MV-4-11 (cell line): ENCODE results near the gene TRERF1.
"Not testable (repeated sequence)": the region's sequence is repeated elsewhere in the genome, so short reads cannot be mapped to it uniquely, and the experiment has no call there.

ENCODE experiments used
- DNase-seq: peaks from one replicate; lab custom pipeline; 2025; lab: John Stamatoyannopoulos, UW

Gene TRERF1, protein sequence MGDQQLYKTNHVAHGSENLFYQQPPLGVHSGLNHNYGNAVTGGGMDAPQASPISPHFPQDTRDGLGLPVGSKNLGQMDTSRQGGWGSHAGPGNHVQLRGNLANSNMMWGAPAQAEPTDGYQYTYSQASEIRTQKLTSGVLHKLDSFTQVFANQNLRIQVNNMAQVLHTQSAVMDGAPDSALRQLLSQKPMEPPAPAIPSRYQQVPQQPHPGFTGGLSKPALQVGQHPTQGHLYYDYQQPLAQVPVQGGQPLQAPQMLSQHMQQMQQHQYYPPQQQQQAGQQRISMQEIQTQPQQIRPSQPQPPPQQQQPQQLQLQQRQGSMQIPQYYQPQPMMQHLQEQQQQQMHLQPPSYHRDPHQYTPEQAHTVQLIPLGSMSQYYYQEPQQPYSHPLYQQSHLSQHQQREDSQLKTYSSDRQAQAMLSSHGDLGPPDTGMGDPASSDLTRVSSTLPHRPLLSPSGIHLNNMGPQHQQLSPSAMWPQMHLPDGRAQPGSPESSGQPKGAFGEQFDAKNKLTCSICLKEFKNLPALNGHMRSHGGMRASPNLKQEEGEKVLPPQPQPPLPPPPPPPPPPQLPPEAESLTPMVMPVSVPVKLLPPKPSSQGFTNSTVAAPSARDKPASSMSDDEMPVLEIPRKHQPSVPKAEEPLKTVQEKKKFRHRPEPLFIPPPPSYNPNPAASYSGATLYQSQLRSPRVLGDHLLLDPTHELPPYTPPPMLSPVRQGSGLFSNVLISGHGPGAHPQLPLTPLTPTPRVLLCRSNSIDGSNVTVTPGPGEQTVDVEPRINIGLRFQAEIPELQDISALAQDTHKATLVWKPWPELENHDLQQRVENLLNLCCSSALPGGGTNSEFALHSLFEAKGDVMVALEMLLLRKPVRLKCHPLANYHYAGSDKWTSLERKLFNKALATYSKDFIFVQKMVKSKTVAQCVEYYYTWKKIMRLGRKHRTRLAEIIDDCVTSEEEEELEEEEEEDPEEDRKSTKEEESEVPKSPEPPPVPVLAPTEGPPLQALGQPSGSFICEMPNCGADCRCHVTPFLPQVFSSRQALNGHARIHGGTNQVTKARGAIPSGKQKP (N-terminal part only)

GRCh38 chr6:42451333-42452170 is at the start of gene TRERF1:
TRERF1 (minus strand) TSS chr6:42451926; CDS start chr6:42269590, 182,336 bp downstream.
- peak; percentile 66 for DNase-seq

GRCh38 chr6:42498473-42499128 is 46.9 kb upstream of the TRERF1 start:
- DNase-seq, result no peak

DNA sequence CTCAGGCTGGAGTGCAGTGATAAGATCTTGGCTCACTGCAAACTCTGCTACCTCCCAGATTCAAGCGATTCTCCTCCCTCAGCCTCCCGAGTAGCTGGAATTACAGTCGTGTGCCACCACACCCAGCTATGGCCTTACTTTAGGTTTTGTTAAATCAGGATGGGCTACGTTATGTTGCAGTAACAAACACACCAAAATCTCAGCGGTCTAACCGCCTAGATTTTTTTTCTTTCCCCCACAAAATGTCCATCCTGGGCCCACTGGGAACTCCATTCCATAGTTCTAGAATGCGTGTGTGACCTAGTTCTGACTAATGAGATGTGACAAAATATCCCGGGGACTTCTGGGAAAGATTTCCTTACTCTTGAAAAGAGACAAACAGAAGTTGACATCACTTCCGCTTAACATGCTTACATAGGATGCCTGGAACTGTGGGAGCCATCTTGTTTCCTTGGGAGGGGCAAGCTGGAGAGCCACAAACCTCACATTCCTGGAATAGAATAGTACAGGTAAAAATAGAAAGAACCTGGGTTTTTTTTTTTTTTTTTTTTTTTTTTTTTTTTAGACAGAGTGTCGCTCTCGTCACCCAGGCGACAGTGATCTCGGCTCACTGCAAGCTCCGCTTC is 42.3 kb upstream of the TRERF1 start:
- DNase-seq, result no peak

DNA sequence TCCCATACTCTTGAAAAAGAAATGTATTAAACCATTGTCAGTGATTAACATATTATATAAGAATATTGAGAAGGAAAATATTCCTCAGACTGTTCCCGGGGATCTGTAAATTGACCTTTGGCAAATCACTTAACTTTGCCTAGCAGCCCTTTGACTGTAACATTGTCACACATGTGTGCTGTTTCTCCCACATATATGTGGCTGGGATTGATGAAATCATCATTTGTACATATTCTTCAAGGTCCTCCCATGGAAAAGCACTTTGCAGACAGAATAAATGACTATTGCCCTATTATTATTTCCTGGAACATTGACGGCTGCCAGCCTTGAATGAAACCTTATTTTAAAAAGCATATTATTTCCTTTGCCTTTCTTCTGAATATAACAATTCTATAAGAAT is 36.4 kb upstream of the TRERF1 start:
- no peak for DNase-seq

DNA sequence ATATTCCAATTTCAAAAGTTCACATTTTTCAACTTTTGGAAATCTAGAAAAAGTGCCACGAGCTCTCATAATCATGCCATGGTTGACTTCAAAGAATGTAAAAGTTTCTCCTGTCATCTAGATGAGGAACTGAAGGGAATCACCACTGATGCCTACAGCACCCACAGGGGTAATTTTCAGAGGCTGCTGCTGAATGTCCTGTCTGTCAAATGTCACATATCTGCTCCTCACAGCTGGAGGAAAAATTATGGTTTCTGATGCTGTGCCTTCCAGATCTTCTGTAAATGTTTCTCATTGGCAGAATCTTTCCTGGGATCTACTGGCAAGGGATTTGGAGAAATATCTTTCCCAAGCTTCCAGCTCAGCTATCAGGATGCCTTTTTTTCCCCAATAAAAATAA is 32.5 kb upstream of the TRERF1 start:
- DNase-seq, result no peak

DNA sequence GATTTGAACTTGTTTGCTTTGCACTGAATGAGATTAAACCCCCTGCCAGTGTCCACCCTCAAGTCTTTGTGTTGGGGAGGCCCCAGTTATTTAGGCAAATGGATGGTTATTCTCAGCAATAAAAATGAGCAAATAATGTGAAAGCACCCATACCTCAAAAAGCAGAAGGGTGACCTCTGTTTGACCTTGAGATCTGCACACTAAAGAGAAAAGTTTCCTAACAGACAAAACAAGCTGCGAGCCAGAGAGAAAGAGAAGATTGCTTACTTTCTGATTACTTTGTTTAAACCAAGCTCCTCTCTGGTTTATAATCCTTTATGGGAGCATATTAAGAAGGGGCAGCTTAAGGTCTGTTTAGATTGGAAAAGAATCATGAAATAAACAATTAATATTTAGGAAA is 30.4 kb upstream of the TRERF1 start:
- DNase-seq, result peak; percentile 19

GRCh38 chr6:42471714-42472113 is 20.0 kb upstream of the TRERF1 start:
- DNase-seq, result no peak

GRCh38 chr6:42471142-42471541 is 19.4 kb upstream of the TRERF1 start:
- DNase-seq, result no peak

DNA sequence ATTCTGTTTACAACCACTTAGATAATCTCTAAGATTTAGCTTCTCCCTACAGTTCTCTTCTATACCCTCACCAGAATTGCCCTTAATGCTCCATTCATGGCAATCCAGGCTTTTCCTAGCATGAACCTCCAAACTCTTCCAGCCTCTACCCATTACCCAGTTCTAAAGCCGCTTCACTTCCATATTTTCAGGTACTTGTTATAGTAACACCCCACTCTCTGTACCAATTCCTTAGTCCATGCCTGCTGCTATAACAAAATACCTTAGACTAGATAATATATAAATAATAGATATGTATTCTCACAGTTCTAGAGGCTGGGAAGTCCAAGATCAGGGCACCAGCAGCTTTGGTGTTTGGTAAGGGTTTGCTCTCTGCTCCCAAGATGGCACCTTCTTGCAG is 16.5 kb upstream of the TRERF1 start:
- no peak for DNase-seq

DNA sequence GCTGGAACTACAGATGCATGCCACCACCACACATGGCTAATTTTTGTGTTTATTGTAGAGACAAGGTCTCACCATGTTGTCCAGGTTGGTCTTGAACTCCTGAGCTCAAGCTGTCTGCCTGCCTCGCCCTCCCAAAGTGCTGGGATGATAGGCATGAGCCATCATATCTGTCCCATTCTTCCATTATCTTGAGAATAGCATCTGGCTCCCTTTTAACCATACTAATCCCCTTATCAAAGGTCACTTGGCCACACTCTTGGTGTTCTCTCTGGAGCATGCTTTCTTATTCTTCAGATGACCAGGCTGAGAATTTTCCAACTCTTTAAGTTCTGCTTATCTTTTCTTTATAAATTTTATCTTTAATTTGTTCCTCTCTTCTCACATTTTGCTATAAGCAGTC is 15.9 kb upstream of the TRERF1 start:
- DNase-seq, result no peak

DNA sequence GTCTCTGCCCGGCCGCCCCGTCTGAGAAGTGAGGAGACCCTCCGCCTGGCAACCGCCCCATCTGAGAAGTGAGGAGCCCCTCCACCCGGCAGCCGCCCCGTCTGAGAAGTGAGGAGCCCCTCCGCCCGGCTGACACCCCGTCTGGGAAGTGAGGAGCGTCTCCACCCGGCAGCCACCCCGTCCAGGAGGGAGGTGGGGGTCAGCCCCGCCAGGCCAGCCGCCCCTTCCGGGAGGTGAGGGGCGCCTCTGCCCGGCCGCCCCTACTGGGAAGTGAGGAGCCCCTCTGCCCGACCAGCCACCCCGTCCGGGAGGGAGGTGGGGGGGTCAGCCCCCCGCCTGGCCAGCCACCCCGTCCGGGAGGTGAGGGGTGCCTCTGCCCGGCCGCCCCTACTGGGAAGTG is 14.7 kb upstream of the TRERF1 start:
- DNase-seq, result not testable (repeated sequence)

- DNase-seq, result no peak
Measured at GRCh38 chr6:42462474-42462972, 10.8 kb upstream of the TRERF1 start.

DNA sequence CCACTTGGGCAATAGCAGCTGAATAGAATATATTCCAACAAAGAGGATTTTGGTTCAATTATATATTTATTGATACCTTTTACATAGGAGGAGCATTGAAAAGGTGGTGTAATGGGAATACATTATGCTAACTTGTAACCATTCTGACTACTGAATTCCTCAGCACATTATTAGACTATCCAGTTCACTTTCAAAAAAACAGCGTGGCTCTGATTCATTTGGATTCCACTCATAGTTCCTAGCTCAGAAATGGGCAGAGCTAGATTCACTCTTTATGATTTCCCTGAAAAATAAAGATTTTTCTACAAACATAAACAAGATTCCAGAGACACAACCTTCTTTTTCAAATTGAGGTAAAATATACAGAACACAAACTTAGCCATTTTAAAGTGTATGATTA is 9.2 kb upstream of the TRERF1 start:
- no peak for DNase-seq

GRCh38 chr6:42459888-42460287 is 8.2 kb upstream of the TRERF1 start:
- DNase-seq, result no peak

DNA sequence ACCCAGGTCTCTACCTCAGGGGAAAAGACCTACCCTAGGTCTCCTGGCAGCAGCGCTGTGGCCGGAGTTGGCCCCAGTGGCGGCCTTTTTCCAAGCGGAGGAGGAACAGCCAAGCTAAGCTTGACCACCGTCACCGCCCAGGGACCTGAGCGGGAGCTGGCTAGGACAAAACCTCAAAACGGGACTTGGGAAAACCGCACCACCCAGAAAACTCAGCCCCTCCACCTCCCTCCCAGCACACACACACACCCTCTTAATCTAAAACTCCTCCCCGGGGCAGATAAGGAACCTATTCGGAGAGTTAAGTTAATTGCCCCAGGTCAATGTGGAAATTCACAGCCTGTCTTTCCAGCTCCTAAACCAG is 2.7 kb upstream of the TRERF1 start:
- no peak for DNase-seq

GRCh38 chr6:42453654-42454427 is 2.1 kb upstream of the TRERF1 start:
- DNase-seq, result peak; percentile 46

DNA sequence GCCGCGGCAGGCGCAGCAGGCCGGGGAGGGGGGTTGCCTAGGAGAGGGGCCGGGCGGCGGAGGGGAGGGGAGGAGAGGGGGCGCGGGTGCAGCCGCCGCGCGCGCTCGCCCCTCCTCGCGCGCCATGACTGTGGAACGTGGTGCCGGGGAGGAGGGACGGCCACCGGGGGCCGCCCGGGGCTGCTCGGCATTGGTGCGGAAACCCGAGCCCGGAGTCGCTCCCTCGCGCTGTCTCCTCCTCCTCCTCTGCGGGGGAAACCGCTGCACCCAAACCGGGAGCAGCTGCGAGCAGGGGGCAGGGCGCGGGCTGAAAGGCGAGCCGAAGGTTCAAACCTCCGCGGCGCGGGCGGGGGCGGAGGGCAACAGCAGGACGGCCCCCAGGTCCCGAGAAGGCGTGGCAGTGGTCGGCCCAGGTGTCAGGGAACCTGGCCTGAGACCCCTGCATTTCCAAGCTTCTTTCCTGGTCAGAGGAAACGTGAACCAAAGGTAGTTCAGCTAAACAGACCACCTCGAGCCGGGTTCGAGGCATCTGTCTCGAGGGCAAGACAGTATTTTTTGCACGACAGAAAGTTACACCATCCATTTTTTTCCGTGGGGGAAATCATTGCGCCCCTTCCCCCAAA is 1.4 kb upstream of the TRERF1 start:
- peak; percentile 82 for DNase-seq

DNA sequence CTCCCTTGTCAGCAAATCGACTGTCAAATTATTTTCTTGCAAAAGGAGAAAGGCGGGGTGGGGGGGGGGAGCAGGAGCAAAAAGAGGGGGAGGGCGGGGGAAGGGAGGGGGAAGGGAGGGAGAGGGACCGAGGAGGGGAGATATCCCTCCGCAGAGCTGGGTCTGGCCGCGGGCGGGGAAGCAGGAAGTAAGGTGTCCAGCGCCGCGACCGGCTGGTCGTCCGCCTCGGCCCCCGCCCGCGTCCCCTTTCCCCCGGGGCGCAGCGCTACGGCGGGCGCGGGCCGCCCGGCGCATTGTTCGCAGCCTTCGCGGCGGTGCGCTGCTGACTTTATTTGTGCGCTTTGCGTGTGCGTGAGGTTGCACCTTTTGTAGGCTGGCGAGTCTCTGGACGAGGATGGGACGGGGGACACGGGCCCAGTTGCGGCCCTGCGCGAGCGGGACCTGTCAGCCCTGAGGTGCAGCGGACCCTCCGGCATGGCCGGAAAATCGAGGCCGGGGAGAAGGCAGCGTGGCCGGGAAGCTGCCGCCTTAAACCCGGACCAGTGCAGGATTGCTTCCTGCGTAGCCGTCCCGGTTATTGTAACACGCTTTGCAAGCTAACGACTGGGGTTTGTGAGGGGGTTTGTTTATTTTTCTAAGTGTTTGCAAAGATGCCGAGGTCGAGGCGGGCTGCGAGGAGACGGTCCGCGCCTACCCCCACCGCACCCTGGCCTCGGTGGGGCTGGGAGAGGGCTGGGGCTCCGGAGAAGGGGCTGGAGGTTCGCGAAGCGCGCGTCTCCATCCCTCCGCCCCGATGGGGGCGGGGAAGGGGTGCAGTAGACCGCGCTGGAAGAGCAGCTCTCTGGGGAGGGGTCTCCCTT is 675 bp upstream of the TRERF1 start:
- peak; percentile 66 for DNase-seq
